Pulmonary artery endothelial cell (primary cell): Measurements from ENCODE around the gene EEF1E1. TPM values are rescaled to one million over a fixed set of nuclear protein-coding genes. Genes with fewer than 3 reads are reported as not detected.

Experiments
- DNase-seq: peaks from one replicate; pipeline ENCODE4 v3.0.0-alpha.2; 2011; ENCODE audit warnings: low read depth, low spot score
- total RNA-seq: library from RNA; depleted of rRNA; stranded (reverse); fragments of >200 nt; gene quantifications from 2 replicates; pipeline ENCODE4 v1.2.3, GENCODE V29; 2014

The EEF1E1 gene
- total RNA-seq = 76.2 and 107 TPM in 2 replicates

DNA sequence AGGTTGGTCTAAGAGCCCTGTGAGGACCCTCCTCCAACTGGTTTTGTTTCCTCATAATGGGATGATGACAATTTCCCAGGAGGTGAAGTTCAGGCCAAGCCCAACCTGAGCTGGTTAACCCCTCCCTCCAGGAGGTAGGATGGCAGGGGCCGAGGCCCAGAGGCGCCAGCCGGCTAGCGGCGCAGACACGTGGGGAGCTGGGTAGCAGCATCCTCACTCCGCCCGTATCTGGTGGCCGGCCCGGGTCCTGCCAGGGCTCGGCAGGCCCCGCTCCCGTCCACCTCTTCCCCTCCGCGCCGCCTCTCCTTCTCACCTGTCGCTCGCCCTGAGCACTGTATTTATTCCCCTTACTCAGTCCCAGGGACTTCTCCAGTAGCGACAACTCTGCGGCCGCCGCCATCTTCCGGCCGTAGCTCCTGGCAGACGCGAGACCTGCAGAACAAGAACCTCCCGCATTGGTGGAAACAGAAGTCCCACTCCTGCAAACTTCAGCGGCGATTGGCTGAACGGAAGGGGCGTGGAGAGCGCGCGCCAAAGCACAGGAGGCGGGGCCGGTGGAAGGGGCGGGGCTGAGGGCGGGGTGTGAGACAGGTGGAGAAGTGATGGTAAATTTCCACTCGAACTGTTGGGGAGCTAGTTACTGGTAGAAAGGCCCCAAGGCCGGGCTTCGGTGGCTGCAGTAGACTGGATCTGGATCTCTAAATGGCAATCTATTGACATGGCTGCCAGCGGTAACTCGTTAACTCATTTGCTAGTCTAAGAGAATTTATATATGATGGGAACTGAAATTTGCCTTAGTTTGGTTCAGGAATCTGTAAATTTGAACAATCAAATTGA lies at the start of gene EEF1E1:
TSS of gene EEF1E1 (minus strand) at position 427 of the 837 bp plus-strand sequence. CDS start at position 400, 27 bp downstream.
- peak; percentile 79 for DNase-seq

DNA sequence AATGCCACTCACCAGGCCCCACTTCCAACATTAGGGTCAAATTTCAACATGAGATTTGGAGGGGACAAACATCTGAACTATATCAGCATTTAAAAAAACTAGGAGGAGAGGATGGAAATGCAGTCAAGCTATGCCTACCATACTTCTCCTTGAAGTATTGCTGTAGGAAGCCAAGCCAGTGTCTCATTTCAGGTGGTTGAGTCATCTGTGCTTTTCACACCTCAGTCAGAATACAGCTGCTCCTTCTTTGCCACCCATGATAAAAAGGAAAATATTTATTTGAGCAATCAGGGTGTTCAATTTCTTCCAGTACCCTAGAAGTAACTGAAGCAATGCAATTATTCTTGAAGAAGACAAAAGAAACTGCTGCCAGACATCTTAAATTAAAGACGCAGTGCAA lies 47.0 kb upstream of the EEF1E1 start:
- no peak for DNase-seq

DNA sequence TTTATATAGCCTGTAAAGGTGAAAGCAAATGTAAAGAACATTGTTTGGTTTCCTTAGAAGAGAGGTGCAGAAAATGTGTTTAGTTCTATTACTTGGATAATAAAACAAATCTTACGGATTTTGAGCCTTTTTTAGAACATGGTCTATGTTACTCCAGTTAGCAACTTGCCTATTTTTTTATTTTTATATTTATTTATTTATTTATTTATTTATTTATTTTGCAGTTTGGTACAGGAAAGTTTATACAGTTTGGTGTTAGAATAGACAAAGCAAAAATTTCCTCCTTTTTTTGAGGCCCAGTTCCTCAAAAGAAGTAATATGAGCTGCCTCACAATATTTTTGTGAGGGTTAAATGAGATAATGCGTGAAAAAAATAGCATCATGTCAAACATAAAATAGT lies 41.6 kb upstream of the EEF1E1 start:
- DNase-seq = no peak

DNA sequence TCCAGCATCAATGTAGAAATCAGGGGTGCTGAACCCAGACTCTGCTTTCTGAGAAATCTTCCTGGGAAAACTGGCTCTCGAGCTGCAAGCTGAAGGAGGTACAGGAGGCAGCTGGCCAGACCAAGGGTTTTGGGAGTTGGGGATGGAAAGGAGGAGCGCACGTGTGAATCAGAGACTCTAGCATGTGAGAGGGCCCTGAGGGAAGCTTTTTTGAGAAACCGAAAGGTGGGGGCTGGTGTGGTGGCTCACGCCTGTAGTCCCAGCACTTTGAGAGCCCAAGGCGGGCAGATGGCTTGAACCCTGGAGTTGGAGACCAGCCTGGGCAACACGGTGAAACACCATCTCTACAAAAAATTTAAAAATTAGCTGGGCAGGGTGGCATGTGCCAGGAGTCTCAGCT lies 37.1 kb upstream of the EEF1E1 start:
- no peak for DNase-seq

DNA sequence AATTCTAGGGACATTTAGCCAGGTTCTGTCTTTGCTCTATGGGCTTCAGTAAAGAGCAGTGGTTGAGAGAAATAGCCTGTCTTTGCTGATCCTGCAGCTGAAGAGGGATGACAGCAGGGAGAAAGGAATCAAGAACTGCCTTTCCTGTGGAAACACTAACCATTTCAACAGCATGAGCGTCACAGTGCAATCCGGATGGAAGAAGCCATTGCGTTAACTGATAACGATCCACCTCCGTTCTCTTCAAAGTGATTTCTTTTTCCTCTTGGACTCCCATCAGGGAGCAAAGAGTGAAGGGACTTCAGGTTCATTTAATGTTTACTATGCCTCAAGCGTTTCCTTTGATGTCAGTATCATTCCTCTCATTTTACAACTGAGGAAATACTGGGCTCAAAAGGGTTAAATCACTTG lies 35.2 kb upstream of the EEF1E1 start:
- DNase-seq = no peak

DNA sequence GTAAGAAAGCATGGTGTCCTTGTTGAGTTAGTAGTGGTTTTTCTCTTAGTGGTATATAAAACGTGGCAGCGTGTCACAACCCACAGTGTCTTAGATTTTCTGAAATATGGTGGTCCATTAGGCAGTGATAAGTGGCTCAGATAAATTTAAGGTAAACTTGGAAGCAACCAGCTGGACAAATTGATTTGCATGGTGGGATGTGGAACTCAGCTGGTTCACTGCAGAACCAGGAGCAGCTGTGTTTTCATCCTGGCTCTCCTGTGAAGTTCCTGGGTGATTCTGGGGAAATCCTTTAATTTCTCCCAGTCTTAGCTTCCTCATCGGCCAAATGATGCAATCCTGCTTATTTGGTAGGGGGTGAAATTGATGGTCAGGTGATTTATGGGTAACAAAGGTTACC lies 32.9 kb upstream of the EEF1E1 start:
- no peak for DNase-seq

DNA sequence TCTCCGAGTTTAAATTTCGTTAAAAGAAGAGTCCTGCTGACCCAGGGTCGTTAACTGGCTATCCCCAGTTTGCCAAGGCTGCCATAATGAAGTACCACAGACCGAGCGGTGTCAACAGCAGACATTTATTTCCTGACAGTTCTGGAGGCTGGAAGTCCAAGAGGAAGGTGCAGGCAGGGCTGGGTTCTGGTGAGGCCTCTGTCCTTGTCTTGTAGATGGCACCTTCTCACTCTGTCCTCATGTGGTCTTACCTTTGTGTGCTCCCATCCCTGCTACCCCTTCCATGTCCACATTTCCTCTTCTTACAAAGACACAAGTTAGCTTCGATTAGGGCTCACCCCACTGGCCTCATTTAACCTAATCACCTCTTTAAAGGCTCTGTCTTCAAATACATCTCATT lies 29.8 kb upstream of the EEF1E1 start:
- no peak for DNase-seq

DNA sequence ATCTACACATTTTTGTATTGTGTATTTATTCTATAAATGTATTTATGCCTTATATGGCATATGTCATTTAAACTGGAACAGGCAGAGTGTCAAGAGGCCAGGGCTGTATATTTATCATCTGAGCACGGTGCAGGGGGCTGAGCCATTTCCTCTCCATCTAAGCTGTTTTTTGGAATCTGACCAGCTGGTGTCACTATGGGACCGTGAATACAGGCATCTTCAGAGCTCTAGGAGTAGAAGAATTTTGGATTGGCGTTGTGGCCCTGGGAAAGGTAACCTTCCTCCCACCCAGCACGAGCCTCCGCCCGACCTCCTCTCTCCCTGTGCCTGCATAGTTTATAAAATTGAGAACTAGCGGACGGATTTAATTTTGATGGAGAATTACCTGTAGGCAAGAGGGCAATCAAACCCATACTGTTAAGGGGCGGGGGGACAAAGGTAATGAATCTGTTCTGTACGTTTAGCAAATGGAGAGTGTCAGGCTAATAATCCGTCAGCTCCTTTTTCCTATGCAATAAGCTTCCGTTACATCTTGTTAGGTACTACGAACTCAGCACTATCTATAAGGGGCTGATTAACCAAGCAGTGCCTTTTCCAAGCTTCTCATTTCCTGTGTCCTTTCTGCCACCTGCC lies 29.0 kb upstream of the EEF1E1 start:
- DNase-seq = peak; percentile 13

DNA sequence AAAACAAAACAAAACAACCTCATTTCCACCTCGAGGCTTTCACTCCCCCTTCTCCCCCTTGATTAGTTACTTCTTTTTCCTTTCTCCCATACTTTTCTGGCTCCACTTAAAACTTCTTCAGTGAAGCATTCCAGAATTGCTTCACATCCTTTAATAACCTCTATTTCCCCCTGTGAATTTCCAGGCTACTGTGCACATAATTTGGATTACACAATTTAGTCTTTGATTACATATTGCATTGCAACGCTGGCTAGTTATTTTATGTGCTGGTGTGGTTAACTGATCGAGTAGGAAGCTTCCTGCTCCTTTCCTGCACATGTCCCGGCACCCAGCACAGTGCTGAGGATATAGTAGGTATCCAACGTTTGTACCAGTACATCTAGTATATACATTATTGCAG lies 28.1 kb upstream of the EEF1E1 start:
- DNase-seq = no peak

DNA sequence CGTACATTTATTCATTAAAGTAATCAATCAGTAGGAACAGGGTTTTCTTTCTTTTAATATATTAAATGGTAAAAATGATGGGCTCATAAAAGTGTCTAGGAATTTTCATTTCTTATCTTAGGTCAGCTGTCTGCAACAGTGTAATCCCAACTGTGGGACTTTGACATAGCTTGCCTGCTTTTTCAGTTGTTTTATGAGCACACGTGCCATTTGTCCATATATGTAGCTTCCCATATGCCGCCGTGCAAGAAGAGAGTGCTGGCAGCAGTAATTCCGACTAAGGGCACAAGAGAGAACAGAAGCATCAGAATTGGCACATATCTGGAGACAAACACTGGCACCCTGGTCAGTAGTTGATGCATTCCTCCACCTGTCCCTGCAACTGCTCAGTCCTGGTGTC lies 20.9 kb upstream of the EEF1E1 start:
- DNase-seq = no peak

DNA sequence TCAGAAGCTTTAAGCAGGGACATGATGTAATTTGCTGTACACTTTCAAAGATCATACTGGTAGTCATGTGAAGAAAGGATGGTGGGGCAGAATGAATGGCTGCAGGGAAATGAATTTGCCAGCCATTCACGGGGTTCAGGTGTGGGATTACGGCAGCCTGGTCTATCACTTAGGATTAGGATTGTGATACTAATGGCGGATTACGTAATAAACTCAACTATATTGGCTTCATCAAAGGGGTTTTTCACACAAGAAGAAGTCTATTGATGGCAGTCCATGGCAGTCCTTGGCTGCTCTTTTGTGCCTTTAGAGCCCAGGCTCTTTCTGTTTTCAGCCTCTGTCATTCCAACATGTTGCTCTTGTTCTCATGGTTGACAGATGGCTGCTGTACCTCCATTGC lies 12.6 kb upstream of the EEF1E1 start:
- no peak for DNase-seq

DNA sequence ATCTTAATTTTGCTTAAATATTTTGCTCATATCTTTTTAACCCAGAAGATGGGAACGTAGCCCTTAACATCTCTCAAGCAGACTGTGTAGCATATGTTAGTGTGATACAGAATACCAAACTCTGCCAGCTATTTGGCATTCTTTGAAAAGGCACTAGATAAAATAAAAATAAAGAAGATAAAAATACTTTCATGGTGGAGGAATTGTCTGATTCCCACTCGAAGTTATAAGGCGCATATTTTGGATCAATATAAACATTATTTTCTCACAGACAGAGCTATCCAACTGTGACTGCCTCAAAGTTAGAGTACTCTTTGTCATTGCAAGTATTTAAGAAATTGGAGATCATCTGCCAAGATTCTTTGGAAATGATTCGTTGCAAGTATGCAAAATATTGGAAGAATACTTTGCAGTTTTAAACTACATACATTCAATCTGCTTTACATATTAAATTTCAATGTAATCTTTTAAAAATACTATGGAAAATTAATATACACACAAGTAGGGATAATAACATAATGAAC lies 10.8 kb upstream of the EEF1E1 start:
- DNase-seq = no peak

DNA sequence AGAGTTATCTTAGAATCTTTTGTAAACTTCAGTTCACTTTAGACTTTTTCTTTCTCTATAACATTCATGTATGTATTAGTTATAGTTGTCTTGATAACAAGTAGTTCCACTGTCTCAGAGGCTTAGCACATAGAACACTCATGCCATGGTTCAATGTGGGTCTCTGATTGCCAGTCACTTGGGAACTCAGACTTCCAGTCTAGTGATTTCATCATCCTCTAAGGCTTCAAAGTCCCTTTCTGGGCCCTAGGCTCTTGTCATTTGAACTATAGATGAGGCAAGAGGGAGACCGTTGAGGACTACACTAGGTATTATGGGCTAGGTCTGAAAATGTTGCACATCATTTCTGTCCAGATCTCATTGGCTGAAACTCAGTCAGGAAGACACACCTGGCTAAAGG lies 8.4 kb upstream of the EEF1E1 start:
- no peak for DNase-seq

DNA sequence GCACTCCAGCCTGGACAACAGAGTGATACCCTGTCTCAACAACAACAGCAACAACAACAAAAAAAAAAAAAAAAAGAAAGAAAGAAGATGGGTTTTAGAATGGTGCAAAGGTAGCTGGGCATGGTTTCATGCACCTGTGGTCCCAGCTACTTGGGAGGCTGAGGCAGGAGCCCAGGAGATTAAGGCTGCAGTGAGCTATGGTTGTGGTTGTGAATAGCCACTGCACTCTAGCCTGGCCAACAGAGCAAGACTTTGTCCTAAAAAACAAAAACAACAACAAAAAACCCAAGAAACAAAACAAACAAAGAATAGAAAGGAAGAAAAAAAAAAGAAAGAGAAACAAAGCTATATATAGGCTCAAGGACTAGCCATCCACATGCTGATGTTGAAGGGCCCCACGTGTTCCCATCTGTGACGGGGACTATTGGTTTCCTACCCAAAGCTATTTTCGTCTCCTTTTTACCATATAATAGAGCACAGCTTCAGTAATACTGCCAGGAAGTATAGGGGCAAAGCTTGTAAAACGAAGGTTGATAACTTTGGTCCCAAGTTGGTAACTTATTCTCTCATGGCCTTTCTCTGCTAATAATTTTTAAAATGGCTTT lies 7.9 kb upstream of the EEF1E1 start:
- no peak for DNase-seq

DNA sequence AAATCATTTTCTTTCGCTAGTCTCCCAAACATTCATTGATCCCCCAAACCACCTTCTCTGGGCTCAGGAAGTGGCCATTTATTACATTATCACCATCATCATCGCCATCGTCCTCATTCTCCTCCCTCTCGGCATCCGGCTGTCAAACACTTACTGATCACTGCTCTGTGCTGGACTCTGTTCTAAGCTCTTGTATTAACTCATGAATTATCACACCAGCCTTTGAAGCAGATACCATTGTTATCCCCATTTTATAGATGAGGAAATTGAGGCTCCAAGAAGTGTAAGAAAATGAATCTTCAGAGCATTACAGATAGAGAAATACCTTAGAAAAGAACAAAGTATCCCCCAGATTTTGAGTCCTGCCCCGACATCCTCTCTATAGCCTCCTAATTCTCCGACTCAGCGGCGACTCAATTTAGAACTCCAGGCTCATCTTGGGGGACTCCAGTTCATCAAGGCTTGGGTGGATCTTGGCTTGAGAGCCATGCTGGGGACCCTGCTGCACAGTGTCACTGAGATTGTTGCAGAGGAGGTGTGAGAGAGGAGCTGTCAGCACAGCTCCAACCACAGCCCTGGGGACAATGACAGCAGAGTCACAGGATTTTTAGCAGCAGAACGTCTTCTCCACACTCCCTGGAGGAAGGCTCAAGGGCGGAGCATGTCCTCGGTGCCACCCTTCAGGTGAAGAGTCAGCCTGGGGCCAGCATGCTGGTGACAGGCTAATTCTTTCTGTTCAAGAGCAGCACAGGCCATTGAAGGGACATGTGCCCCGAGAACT lies 6.6 kb upstream of the EEF1E1 start:
- DNase-seq = no peak

DNA sequence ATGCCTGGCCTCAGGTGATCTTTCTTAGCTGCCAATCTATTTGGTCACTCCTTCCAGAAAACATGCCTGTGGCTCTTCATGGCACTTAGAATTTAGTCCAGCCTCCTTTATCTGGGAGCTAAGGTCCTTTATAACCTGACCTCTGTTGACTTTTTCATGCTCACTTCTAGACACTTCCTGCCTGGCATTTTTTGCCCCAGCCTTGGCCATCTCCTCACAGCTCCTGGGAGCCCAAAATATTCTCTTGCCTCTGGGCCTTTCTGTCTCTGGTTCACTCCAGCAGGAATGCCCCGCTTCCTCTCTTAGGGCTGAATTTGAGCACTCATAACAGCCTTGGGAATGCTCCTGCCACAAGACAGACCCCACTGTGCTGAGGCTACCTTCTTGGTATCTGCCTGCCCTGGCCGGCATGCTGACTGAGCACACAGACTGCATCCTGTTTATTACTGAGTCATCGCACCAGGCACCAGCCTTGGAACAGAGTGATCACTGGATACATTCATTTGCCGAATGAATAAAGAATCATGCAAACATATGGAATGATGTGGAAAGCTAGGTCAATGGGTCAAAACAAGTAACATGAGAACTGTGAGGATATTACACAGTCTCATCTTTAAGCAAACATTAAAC lies 5.8 kb upstream of the EEF1E1 start:
- peak; percentile 87 for DNase-seq

DNA sequence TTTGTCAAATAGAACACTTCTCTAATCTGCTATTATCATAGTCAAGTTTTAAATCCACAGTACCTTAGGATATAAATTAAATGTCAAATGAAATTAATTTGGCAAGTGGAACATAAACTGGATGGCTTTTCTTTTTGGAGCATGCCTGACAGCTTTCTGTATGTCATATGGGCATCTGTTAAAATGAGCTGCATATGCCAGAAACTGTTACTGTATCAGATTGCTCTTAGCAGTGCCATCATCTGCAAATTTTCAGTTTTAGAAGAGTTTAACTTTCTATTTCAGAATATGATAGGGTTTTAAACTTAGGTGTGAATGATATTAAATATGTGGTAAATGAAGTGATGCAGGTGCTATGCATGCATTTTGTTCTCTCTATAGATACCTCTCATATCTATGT lies 3.4 kb upstream of the EEF1E1 start:
- DNase-seq = no peak

DNA sequence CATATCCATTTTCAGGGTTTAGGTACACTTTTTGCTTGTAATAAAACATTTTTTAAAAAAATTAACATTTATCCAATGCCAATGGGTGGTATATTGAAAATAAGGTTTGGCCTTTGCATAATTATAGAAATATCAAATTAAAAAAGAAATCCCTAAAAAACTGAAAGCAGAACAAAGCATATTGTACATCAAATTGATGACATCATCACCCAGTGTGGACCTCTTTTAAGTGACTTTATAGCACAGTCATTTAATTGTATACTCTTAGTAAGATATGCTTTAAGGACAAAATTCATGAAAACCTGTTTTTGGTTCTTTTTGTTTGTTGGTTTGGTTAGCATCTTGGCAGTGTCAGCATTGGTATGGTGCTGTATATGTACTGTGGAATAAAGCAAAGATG lies 1.4 kb upstream of the EEF1E1 start:
- no peak for DNase-seq

DNA sequence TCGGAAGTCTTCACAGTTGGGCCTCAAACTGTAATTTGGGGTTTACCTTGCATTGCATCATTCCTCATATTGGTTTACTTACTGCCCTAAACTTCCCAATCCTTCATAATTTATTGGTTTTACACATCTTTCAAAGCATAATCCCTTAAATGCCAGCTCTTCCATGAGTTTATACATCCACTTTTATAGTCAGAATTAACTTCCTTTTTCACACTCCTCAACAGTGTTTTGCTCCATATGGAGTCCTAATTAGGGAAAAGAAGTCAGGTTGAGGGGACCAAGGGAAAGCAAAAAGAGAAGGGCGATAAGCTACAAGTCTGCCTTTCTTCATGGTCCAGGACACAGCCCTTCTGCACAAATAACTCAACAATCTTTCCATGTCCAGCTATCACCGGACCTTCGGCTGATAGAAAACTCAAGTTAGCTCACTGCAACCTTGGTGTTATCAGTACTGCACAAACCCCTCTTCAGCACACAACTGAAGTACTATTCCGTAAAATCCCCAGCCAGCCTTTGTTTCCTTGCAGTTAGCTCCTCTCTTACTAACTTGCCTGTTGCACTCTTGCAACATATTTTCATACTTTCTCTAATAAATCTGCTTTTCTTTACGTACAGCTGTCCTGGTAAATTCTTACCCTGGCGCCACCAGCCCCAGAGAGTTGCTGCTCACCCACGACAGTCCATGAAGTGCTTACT lies 2.0 kb downstream of the EEF1E1 start:
- DNase-seq = no peak

DNA sequence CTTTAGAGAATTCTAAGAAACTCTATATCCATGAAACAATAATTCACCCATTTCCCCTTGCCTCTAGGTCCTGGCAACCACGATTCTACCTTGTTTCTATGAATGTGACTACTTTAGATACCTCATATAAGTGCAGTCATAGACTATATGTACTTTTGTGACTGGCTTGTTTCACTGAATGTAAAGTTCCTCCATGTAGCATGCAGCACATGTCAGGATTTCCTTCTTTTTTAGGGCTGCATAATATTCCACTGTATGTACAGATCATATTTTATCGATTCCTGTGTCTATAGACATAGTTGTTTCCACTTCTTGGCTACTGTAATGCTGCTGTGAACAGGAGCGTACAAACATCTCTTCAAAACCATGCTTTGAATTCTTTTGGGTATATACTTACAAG lies 11.7 kb downstream of the EEF1E1 start:
- no peak for DNase-seq

DNA sequence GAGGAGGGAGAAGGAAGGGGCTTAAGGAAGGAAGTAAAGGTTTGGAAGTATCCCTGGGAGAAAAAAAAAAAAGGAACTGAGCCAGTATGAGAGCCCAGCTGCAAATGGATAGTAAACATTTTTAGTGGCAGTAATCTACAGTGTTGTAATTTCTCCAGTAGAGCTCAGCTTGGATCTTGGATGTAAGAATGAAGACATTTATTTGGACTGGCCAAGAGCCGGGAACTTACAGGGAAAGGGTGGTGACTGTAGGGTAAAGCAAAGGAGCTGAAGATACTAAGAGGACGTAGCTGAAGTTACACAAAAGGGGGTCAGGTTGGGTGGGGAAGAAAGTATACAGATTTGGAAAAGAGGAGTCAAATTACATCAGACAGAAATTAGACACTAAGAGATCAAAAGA lies 13.5 kb downstream of the EEF1E1 start:
- no peak for DNase-seq
